Gastrocnemius medialis (tissue), 4 donors: Measurements from ENCODE around the gene PKMYT1.
"Not testable (repeated sequence)": the region's sequence is repeated elsewhere in the genome, so short reads cannot be mapped to it uniquely, and the experiment has no call there.

ENCODE experiments used
- POLR2A ChIP-seq, 2 donors: fragments of 450-650 bp; IDR thresholded peaks; one replicate each; pipeline ENCODE4 v1.6.1; 2017; ENCODE audit warnings: antibody characterized with exemption in 2 of 2, mild to moderate bottlenecking in 2 of 2, moderate library complexity in 2 of 2
- TF ChIP-seq, protein P1 (sequence below), 5 experiments: fragments of 450-650 bp in 3 of 5; fragments of 200-600 bp in 2 of 5; sonication (generic) in 2 of 5; IDR thresholded peaks in 4 of 5; conservative IDR thresholded peaks in 1 of 5; 1 replicate in 4 of 5; 2 replicates in 1 of 5; pipeline ENCODE4 v1.5.1; 2016 to 2019; ENCODE audit warnings: antibody characterized with exemption in 5 of 5, mild to moderate bottlenecking in 3 of 5, moderate library complexity in 3 of 5

DNA sequence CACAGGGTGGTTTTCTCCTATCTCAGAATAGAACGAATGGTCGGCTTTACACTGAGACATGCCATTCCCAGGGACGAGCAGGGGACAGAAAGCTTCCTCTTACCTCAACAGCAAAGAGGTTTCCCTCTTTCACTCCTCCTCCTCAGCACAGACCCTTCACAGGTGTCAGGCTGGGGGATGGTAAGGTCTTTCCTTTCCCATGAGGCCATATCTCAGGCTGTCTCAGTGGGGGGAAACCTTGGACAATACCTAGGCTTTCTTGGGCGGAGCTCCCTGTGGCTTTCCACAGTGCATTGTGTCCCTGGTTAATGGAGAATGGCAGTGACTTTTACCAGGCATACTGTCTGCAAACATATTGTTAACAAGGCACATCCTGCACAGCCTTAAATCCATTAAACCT, 52.1 kb downstream of the PKMYT1 start:
- not testable (repeated sequence) for TF ChIP-seq POLR2A (IDR thresholded peaks at IDR 0.05)
- TF ChIP-seq, protein P1, sequence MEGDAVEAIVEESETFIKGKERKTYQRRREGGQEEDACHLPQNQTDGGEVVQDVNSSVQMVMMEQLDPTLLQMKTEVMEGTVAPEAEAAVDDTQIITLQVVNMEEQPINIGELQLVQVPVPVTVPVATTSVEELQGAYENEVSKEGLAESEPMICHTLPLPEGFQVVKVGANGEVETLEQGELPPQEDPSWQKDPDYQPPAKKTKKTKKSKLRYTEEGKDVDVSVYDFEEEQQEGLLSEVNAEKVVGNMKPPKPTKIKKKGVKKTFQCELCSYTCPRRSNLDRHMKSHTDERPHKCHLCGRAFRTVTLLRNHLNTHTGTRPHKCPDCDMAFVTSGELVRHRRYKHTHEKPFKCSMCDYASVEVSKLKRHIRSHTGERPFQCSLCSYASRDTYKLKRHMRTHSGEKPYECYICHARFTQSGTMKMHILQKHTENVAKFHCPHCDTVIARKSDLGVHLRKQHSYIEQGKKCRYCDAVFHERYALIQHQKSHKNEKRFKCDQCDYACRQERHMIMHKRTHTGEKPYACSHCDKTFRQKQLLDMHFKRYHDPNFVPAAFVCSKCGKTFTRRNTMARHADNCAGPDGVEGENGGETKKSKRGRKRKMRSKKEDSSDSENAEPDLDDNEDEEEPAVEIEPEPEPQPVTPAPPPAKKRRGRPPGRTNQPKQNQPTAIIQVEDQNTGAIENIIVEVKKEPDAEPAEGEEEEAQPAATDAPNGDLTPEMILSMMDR (IDR thresholded peaks at IDR 0.05 in 4 of 5, conservative IDR thresholded peaks at IDR 0.05 in 1 of 5) = not testable (repeated sequence)
